ENCODE results near the gene AACS. TPM values are rescaled to one million over a fixed set of nuclear protein-coding genes. Genes with fewer than 3 reads are reported as not detected.

Gene AACS
- total RNA-seq, 1 experiment from 2014 or later: 17.8 TPM

DNA sequence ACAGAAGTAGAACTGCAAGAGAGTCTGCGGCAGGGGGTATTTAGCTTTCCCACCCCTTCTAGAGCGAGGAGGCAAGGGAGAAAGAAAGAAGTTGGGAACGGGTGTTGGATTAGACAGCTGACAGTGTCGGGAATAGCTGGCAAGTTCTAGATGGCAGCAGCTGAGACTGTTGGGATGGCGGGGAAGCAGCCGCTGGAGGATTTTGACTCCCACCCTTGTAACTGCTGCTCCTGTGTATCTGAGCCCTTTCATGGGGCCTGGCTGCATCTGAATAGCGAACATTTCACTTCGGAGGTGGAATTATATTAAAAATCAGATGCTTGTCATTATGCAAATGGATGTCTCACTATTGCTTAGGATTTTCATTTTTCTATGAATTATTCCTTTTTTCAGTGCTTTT, 104.6 kb downstream of the AACS start:
- no peaks in the 10 kb centered on the region for H3K9me2 ChIP-seq (replicated peaks; ENCODE audit: insufficient read depth, low read length)
- H3K4me3 ChIP-seq (ENCODE audit: low read length): no peak overlapping the region
- H3K4me1 ChIP-seq (ENCODE audit: low read length): no peaks in the 10 kb centered on the region
- no peak overlapping the region for H3K9ac ChIP-seq (ENCODE audit: low read length)
- DNase-seq: no peak
- no peaks in the 10 kb centered on the region for H3K9me3 ChIP-seq (ENCODE audit: low read length)
- no peak overlapping the region for H3K27ac ChIP-seq (ENCODE audit: low read length)
- H2AFZ ChIP-seq (ENCODE audit: low read length): no peak overlapping the region
- H3K36me3 ChIP-seq (ENCODE audit: insufficient read depth, low read length): no peaks in the 10 kb centered on the region
- H3K79me2 ChIP-seq (ENCODE audit: low read length): no peaks in the 10 kb centered on the region
- H4K20me1 ChIP-seq (ENCODE audit: insufficient read depth, low read depth, low read length): no peaks in the 10 kb centered on the region
- H3K27me3 ChIP-seq (ENCODE audit: low read length): no peaks in the 10 kb centered on the region
- no peak overlapping the region for H3K4me2 ChIP-seq (ENCODE audit: low read depth, low read length, poor library complexity, severe bottlenecking)

DNA sequence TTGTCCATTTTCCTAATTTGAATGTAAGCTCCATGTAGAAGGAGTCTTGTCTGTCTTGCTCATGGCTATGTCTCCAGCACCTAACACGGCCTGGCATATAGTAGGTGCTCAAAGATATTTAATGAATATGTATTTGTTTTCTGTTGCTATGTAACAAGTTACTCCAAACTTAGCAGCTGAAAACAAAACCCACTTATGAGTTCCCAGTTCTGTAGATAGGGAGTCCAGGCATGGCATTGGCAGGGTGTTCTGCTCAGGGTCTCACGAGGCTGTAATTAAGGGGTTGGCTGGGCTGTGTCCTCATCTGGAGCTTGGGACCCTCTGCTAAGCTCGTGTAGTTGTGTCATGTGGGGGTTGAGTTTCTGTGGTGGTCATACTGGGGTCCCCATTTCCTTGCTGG, 106.0 kb downstream of the AACS start:
- Histone ChIP-seq H3K4me1 (ENCODE audit: low read length) (no peaks in the 10 kb centered on the region), H3K36me3 (ENCODE audit: insufficient read depth, low read length) (no peaks in the 10 kb centered on the region), H3K27ac (ENCODE audit: low read length) (no peak overlapping the region), H3K4me3 (ENCODE audit: low read length) (no peak overlapping the region), H2AFZ (ENCODE audit: low read length) (no peak overlapping the region), H3K9ac (ENCODE audit: low read length) (no peak overlapping the region), H3K79me2 (ENCODE audit: low read length) (no peaks in the 10 kb centered on the region), H3K4me2 (ENCODE audit: low read depth, low read length, poor library complexity, severe bottlenecking) (no peak overlapping the region), H4K20me1 (ENCODE audit: insufficient read depth, low read depth, low read length) (no peaks in the 10 kb centered on the region), H3K9me3 (ENCODE audit: low read length) (no peaks in the 10 kb centered on the region), H3K9me2 (replicated peaks; ENCODE audit: insufficient read depth, low read length) (no peaks in the 10 kb centered on the region), H3K27me3 (ENCODE audit: low read length) (peaks cover 3% of the 10 kb centered on the region; the same call in 1 of the 2 replicates)
- no peak for DNase-seq

DNA sequence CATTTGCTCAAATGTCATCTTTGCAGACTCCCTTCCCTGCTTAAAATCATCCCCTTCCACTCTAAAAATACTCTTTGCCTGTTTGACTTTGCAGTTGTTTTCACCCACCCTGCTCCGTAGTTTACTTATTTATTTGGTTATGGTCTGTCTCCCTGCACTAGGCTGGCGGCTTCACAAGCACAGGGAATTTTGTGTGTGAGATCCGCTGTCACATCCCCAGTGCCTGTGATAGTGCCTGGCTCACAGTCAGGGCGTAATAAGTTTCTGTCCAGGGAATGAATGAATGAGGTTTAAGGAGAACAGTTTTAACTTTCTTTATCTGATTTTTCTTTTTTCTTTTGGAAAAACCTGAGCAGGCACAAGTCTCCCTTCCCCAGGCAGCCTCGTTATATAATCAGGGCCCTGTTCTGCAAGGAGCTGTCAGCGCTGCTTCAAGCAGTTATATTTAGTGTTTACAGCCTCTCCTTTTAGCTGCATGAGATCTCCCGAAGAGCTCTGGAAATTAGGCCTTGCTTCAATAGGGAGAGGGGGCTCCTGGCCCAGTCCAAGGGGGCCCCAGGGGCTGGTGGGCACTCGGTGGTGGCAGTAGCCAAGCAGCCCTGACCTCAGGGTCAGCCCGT, 107.1 kb downstream of the AACS start:
- H3K9me2 ChIP-seq (replicated peaks; ENCODE audit: insufficient read depth, low read length): no peaks in the 10 kb centered on the region
- no peak for DNase-seq
- no peak overlapping the region for H2AFZ ChIP-seq (ENCODE audit: low read length)
- no peaks in the 10 kb centered on the region for H3K79me2 ChIP-seq (ENCODE audit: low read length)
- H3K27me3 ChIP-seq (ENCODE audit: low read length): peaks cover 3% of the 10 kb centered on the region; the same call in 1 of the 2 replicates
- H3K4me1 ChIP-seq (ENCODE audit: low read length): no peaks in the 10 kb centered on the region
- H3K4me2 ChIP-seq (ENCODE audit: low read depth, low read length, poor library complexity, severe bottlenecking): no peak overlapping the region
- H3K36me3 ChIP-seq (ENCODE audit: insufficient read depth, low read length): no peaks in the 10 kb centered on the region
- H4K20me1 ChIP-seq (ENCODE audit: insufficient read depth, low read depth, low read length): no peaks in the 10 kb centered on the region
- H3K27ac ChIP-seq (ENCODE audit: low read length): no peak overlapping the region
- H3K9me3 ChIP-seq (ENCODE audit: low read length): no peaks in the 10 kb centered on the region
- H3K9ac ChIP-seq (ENCODE audit: low read length): no peak overlapping the region
- H3K4me3 ChIP-seq (ENCODE audit: low read length): no peak overlapping the region

DNA sequence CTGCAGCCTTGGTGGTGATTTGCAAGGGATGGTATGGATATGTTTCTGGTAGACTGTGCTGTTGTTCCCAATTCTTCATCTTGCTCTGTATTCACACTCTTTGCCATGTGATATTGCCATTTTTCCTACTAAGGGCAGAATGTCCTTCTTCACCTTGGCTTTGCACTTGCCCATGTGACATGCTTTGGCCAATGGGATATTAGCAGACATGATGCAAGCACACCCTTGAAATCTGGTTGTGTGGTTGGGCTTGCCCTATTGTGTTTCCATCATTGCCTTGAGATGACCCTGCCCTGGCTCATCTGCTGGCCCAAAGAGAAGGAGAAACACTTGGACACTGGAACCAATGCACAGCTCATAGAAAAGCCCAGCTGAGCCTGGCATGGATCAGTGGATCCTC, 110.3 kb downstream of the AACS start:
- no peaks in the 10 kb centered on the region for H4K20me1 ChIP-seq (ENCODE audit: insufficient read depth, low read depth, low read length)
- H3K9me3 ChIP-seq (ENCODE audit: low read length): no peaks in the 10 kb centered on the region
- H2AFZ ChIP-seq (ENCODE audit: low read length): no peak overlapping the region
- peaks cover 3% of the 10 kb centered on the region; the same call in 1 of the 2 replicates for H3K27me3 ChIP-seq (ENCODE audit: low read length)
- H3K9me2 ChIP-seq (replicated peaks; ENCODE audit: insufficient read depth, low read length): no peaks in the 10 kb centered on the region
- H3K4me1 ChIP-seq (ENCODE audit: low read length): no peaks in the 10 kb centered on the region
- no peak overlapping the region for H3K4me2 ChIP-seq (ENCODE audit: low read depth, low read length, poor library complexity, severe bottlenecking)
- H3K9ac ChIP-seq (ENCODE audit: low read length): no peak overlapping the region
- H3K36me3 ChIP-seq (ENCODE audit: insufficient read depth, low read length): no peaks in the 10 kb centered on the region
- no peak overlapping the region for H3K4me3 ChIP-seq (ENCODE audit: low read length)
- H3K79me2 ChIP-seq (ENCODE audit: low read length): no peaks in the 10 kb centered on the region
- DNase-seq: no peak
- no peak overlapping the region for H3K27ac ChIP-seq (ENCODE audit: low read length)

DNA sequence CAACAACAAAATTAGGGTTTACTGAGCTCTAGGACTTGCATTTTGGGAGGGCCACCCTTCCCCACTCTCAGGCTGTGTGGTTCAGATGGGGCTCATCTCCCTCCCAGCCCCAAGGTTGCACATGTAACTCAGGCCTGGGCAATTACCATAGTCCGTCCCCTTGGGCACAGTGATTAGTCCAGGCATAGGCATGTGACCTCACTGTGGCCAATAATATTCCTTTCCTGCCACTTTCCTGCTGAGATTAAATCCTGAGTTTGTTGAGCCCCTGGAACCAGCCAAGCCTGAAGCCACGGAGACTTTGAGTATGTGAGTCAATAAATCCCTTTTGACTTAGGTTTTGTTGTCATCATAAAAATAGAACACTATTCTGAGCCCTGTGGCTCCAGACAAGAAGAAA, 113.0 kb downstream of the AACS start:
- H3K9me2 ChIP-seq (replicated peaks; ENCODE audit: insufficient read depth, low read length): no peaks in the 10 kb centered on the region
- H4K20me1 ChIP-seq (ENCODE audit: insufficient read depth, low read depth, low read length): no peaks in the 10 kb centered on the region
- no peak overlapping the region for H3K4me3 ChIP-seq (ENCODE audit: low read length)
- no peak overlapping the region for H3K4me2 ChIP-seq (ENCODE audit: low read depth, low read length, poor library complexity, severe bottlenecking)
- H3K27me3 ChIP-seq (ENCODE audit: low read length): peaks cover 3% of the 10 kb centered on the region; the same call in 1 of the 2 replicates
- no peaks in the 10 kb centered on the region for H3K79me2 ChIP-seq (ENCODE audit: low read length)
- H3K9ac ChIP-seq (ENCODE audit: low read length): no peak overlapping the region
- H3K4me1 ChIP-seq (ENCODE audit: low read length): peaks cover under 1% of the 10 kb centered on the region
- H2AFZ ChIP-seq (ENCODE audit: low read length): no peak overlapping the region
- H3K9me3 ChIP-seq (ENCODE audit: low read length): no peaks in the 10 kb centered on the region
- DNase-seq: no peak
- no peaks in the 10 kb centered on the region for H3K36me3 ChIP-seq (ENCODE audit: insufficient read depth, low read length)
- H3K27ac ChIP-seq (ENCODE audit: low read length): no peak overlapping the region

DNA sequence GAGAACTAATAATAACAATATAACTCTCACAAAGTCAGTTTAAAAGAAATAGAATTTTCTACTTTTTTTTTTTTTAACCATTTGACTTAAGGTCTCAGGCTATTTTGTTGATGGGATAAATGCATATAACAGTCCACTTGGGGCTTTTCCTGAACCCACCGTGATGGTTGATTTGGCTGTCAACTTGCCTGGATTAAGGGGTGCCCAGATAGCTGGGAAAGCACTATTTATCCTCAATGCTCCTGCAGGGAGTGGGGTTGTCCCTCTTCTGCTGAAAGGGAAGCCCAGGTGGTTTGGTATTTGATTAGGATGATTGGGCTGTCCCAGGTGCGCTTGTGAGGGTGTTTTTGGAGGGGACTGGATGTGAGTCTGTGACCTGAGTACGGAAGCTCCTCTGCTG, 114.9 kb downstream of the AACS start:
- H3K4me2 ChIP-seq (ENCODE audit: low read depth, low read length, poor library complexity, severe bottlenecking): no peak overlapping the region
- peaks cover 6% of the 10 kb centered on the region for H3K4me1 ChIP-seq (ENCODE audit: low read length)
- no peaks in the 10 kb centered on the region for H4K20me1 ChIP-seq (ENCODE audit: insufficient read depth, low read depth, low read length)
- H3K79me2 ChIP-seq (ENCODE audit: low read length): no peaks in the 10 kb centered on the region
- no peak overlapping the region for H3K27ac ChIP-seq (ENCODE audit: low read length)
- no peaks in the 10 kb centered on the region for H3K36me3 ChIP-seq (ENCODE audit: insufficient read depth, low read length)
- no peaks in the 10 kb centered on the region for H3K9me3 ChIP-seq (ENCODE audit: low read length)
- no peaks in the 10 kb centered on the region for H3K9me2 ChIP-seq (replicated peaks; ENCODE audit: insufficient read depth, low read length)
- H3K9ac ChIP-seq (ENCODE audit: low read length): no peak overlapping the region
- H3K27me3 ChIP-seq (ENCODE audit: low read length): peaks cover 2% of the 10 kb centered on the region; the same call in 1 of the 2 replicates
- no peak overlapping the region for H2AFZ ChIP-seq (ENCODE audit: low read length)
- no peak for DNase-seq
- H3K4me3 ChIP-seq (ENCODE audit: low read length): no peak overlapping the region

DNA sequence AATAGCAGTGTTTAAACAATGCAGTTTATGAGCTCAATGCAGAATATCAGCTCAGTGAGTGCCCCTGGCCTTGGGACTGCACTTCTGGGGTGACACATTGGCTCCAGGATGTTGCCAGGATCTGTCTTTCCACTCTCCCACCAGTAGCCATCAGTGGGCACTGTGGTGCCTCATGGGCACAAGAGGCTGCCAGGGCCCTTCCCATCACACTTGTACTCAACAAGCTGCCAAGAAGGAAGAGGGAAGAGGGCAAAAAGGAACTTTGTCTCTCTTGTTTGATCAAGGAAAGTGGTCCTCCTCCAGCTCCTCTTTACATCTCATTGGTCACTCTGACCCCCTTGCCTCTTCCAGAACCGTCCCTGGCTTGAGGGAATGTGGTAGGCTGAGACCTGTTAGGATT, 115.9 kb downstream of the AACS start:
- H3K36me3 ChIP-seq (ENCODE audit: insufficient read depth, low read length): no peaks in the 10 kb centered on the region
- H3K4me1 ChIP-seq (ENCODE audit: low read length): peaks cover 6% of the 10 kb centered on the region
- H3K27ac ChIP-seq (ENCODE audit: low read length): no peak overlapping the region
- no peaks in the 10 kb centered on the region for H3K9me2 ChIP-seq (replicated peaks; ENCODE audit: insufficient read depth, low read length)
- no peak overlapping the region for H3K4me3 ChIP-seq (ENCODE audit: low read length)
- DNase-seq: no peak
- no peaks in the 10 kb centered on the region for H4K20me1 ChIP-seq (ENCODE audit: insufficient read depth, low read depth, low read length)
- no peaks in the 10 kb centered on the region for H3K27me3 ChIP-seq (ENCODE audit: low read length)
- no peak overlapping the region for H2AFZ ChIP-seq (ENCODE audit: low read length)
- no peaks in the 10 kb centered on the region for H3K9me3 ChIP-seq (ENCODE audit: low read length)
- H3K79me2 ChIP-seq (ENCODE audit: low read length): no peaks in the 10 kb centered on the region
- H3K9ac ChIP-seq (ENCODE audit: low read length): no peak overlapping the region
- H3K4me2 ChIP-seq (ENCODE audit: low read depth, low read length, poor library complexity, severe bottlenecking): no peak overlapping the region

DNA sequence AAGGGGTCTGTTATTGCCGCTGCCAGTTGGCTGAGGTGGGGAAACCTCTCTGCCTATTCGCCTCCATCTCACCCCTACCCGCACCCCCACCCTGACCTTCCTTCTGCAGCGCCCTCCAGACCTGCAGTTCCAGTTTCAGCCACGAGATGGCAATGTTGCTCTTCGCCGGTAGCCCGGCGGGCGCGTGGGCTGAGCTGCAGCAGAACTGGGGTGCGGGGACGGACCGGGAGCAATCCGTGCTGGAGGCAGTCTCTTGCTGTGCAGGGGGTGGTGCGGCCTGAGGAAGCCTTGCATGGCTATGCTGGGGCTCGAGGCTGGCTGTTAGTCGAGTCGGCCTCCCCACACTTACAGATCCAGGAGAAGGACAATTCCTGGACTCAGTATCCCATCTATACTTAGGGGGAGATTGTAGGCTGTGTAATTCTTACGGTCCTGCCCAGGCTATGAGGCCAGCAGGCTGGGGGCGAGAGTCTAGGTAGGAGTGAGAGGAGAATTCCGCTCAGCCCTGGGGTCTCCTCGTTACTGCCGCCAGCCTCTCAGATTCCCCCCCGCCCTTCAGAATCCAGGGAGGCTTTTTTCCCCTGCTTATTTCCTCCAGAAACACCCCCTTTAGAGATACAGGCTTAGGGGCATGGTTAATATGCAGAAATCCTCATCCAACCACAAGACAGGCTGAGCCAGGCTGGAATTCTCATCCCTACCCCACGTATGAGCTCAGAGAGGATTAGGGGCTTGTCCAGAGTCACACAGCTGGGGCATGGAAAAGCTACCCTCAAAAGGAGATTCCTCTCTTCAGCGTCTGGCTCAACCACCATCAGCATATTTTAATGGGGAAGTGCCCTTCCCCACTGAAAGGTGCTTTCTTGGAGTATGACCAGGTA, 118.2 kb downstream of the AACS start:
- Histone ChIP-seq H3K79me2 (ENCODE audit: low read length) (no peaks in the 10 kb centered on the region), H2AFZ (ENCODE audit: low read length) (no peak overlapping the region), H3K9me2 (replicated peaks; ENCODE audit: insufficient read depth, low read length) (no peaks in the 10 kb centered on the region), H3K27ac (ENCODE audit: low read length) (no peak overlapping the region), H3K4me1 (ENCODE audit: low read length) (peaks cover 10% of the 10 kb centered on the region), H3K36me3 (ENCODE audit: insufficient read depth, low read length) (no peaks in the 10 kb centered on the region), H3K27me3 (ENCODE audit: low read length) (no peaks in the 10 kb centered on the region), H3K9ac (ENCODE audit: low read length) (0 out of 2 replicates have a peak overlapping the region, but pooled peaks have one; percentile 34), H3K9me3 (ENCODE audit: low read length) (no peaks in the 10 kb centered on the region), H3K4me2 (ENCODE audit: low read depth, low read length, poor library complexity, severe bottlenecking) (no peak overlapping the region), H3K4me3 (ENCODE audit: low read length) (no peak overlapping the region), H4K20me1 (ENCODE audit: insufficient read depth, low read depth, low read length) (0 out of 2 replicates have a peak, but pooled peaks cover 7% of the 10 kb centered on the region)
- DNase-seq: peak; percentile 95
